ENCODE measurements around the gene CREB5. TPM values are rescaled to one million over a fixed set of nuclear protein-coding genes. Genes with fewer than 3 reads are reported as not detected.

Gene CREB5
- total RNA-seq, 2 experiments from 2014 or later: 1.2 to 1.5 TPM

DNA sequence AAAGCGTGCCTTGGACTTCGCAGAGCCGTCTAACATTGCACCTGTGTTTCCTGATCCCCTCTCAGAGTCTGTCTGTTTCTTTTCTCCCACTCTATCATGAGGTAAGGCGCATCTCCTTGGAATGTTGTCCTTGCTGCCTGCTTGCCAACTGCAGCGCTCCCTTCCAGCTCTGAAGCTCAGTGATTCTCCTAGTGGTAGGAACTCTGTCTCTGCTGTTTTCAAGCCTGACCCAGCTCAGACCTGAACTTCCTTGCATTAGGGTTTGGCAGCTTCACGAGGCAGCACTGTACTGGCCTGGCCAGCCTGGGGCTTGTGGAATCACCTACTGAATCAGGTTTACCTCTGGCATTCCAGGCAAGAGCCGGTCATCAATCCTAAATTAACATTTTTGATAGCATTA is 123.9 kb downstream of the CREB5 start:
- ATAC-seq: no peak
- Mint-ChIP-seq H3K9me3 (no peaks in the 10 kb centered on the region), H3K4me1 (ENCODE audit: low read depth) (no peaks in the 10 kb centered on the region), H3K4me3 (no peak overlapping the region), H3K36me3 (ENCODE audit: low read depth) (no peaks in the 10 kb centered on the region), H3K27ac (no peak overlapping the region), H3K27me3 (peaks cover 2% of the 10 kb centered on the region)
- TF ChIP-seq, protein P1, sequence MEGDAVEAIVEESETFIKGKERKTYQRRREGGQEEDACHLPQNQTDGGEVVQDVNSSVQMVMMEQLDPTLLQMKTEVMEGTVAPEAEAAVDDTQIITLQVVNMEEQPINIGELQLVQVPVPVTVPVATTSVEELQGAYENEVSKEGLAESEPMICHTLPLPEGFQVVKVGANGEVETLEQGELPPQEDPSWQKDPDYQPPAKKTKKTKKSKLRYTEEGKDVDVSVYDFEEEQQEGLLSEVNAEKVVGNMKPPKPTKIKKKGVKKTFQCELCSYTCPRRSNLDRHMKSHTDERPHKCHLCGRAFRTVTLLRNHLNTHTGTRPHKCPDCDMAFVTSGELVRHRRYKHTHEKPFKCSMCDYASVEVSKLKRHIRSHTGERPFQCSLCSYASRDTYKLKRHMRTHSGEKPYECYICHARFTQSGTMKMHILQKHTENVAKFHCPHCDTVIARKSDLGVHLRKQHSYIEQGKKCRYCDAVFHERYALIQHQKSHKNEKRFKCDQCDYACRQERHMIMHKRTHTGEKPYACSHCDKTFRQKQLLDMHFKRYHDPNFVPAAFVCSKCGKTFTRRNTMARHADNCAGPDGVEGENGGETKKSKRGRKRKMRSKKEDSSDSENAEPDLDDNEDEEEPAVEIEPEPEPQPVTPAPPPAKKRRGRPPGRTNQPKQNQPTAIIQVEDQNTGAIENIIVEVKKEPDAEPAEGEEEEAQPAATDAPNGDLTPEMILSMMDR (IDR thresholded peaks at IDR 0.05): no peak
- CTCF ChIA-PET: no interaction called here
- POLR2A ChIA-PET: no interaction called here
- intact Hi-C loops (cut with micrococcal nuclease): no loop called here
- DNase-seq: no peak

- H3K4me3 Mint-ChIP-seq: no peak overlapping the region
- CTCF ChIA-PET: no interaction called here
Observed at GRCh38 chr7:28539289-28539981, 127.1 kb downstream of the CREB5 start.

DNA sequence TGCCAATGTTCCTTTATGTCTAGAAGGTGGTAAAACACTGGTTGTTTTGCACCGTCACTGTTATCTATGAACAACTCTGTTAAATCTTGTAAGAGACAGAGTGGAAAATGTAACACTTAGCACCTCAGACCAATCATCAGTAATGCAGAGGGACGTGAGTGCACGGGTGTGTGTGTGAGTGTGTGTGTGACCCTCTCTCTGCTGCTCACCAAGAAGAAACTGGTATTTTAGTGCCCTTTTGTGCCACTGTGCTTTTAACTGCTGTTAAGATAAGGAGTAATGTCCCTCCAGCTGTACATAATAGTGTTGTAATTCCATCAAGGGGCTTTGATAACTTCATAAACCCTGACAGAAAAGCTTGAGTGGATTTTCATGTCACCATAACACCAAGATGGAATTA is 130.1 kb downstream of the CREB5 start:
- DNase-seq (no peak), ATAC-seq (no peak)
- intact Hi-C loops (cut with micrococcal nuclease): no loop called here
- TF ChIP-seq, protein P1 (IDR thresholded peaks at IDR 0.05): no peak
- H3K36me3 Mint-ChIP-seq (ENCODE audit: low read depth): no peaks in the 10 kb centered on the region
- H3K27ac Mint-ChIP-seq: no peak overlapping the region
- no peak overlapping the region for H3K4me3 Mint-ChIP-seq
- peaks cover 2% of the 10 kb centered on the region for H3K9me3 Mint-ChIP-seq
- H3K27me3 Mint-ChIP-seq: peaks cover 6% of the 10 kb centered on the region
- ChIA-PET POLR2A (no interaction called here), CTCF (no interaction called here)
- H3K4me1 Mint-ChIP-seq (ENCODE audit: low read depth): no peaks in the 10 kb centered on the region

More at GRCh38 chr7:28539289-28539981, 127.1 kb downstream of the CREB5 start:
- intact Hi-C loops (cut with micrococcal nuclease): no loop called here
- Mint-ChIP-seq H3K27me3 (peaks cover 1% of the 10 kb centered on the region), H3K36me3 (ENCODE audit: low read depth) (no peaks in the 10 kb centered on the region), H3K4me1 (ENCODE audit: low read depth) (no peaks in the 10 kb centered on the region), H3K27ac (no peak overlapping the region), H3K9me3 (no peaks in the 10 kb centered on the region)
- ATAC-seq (no peak), DNase-seq (no peak)
- POLR2A ChIA-PET: no interaction called here
- TF ChIP-seq, protein P1 (IDR thresholded peaks at IDR 0.05): no peak

- intact Hi-C loops (cut with micrococcal nuclease): no loop called here
Observed at GRCh38 chr7:28544453-28545117, 132.3 kb downstream of the CREB5 start.

GRCh38 chr7:28546067-28546466 is 133.7 kb downstream of the CREB5 start:
- Mint-ChIP-seq H3K36me3 (ENCODE audit: low read depth) (no peaks in the 10 kb centered on the region), H3K9me3 (peaks cover 5% of the 10 kb centered on the region), H3K27ac (no peak overlapping the region), H3K27me3 (peaks cover 10% of the 10 kb centered on the region), H3K4me3 (no peak overlapping the region), H3K4me1 (ENCODE audit: low read depth) (no peaks in the 10 kb centered on the region)
- DNase-seq (no peak), ATAC-seq (no peak)
- POLR2A ChIA-PET: no interaction called here
- intact Hi-C loops (cut with micrococcal nuclease): no loop called here
- CTCF ChIA-PET: no interaction called here
- TF ChIP-seq, protein P1 (IDR thresholded peaks at IDR 0.05): no peak

More at GRCh38 chr7:28544453-28545117, 132.3 kb downstream of the CREB5 start:
- DNase-seq (no peak), ATAC-seq (no peak)
- TF ChIP-seq, protein P1 (IDR thresholded peaks at IDR 0.05): no peak
- H3K9me3 Mint-ChIP-seq: peaks cover 5% of the 10 kb centered on the region
- no peaks in the 10 kb centered on the region for H3K36me3 Mint-ChIP-seq (ENCODE audit: low read depth)
- ChIA-PET POLR2A (no interaction called here), CTCF (no interaction called here)
- no peak overlapping the region for H3K4me3 Mint-ChIP-seq
- H3K27ac Mint-ChIP-seq: no peak overlapping the region
- H3K4me1 Mint-ChIP-seq (ENCODE audit: low read depth): no peaks in the 10 kb centered on the region
- H3K27me3 Mint-ChIP-seq: peaks cover 10% of the 10 kb centered on the region
